GM18861 (cell line): ENCODE results near the gene SRPX2.

Source experiments
- ATAC-seq: cut with Tn5 transposase; IDR thresholded peaks from one replicate; pipeline ENCODE4 v1.9.1; 2021; ENCODE audit not compliant: unreplicated experiment

SRPX2 gene

DNA sequence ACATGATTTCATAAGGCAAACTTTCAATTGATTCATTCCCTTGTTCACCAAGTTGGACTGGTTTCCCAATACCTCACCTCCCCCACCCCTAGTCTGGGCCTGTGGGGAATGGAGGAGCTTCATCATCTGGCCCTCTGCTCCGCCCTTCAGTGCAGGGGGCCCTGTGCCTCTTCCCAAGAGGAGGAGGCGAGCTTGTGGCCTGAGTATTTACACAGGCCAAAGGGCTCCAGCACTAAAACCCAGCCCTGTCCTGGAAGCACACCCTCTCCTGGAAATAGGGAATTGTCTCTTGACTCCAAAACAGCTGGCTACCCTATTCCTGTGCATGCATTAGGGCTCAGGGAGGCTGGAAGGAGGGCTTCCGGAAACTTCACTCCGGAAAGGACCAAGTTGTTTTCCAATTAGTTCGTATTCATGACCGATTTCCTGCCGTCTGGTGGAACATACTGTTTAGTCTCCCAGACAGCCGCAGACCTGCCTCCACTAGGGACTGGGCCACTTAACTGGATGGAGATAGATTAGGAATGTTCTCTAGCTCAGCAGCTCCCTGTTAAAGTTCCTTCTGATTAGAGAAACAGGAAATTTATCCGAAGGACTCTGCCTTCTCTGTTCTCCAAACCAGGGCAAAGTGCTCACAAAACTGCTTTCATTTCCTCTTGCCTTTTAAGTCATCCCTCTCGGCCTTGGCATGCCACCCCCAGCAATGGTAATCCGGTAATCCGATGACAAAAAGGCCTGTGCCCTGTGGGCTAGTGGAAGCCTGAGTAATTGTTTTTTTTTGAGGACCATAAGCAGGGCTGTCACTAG lies 5.8 kb downstream of the SRPX2 start:
- no peak for ATAC-seq

DNA sequence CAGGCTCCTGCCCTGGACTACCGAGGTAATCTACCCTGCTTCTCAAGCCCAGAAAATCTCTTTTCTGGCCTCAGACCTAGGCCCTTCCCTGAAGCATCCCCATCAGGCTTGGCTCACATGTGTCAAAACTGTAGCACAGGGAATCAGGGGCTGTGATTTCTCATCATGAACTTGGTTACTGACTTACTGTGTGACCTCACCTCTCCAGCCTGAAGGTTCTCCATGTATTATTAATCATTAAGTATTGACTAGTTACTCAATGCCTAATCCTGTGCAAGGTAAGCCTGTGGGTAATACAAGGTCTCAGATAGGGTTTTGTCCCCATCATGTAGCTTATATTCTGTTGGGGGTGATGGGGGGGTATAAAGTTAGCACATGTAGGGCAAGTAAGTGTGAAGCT lies 6.8 kb downstream of the SRPX2 start:
- ATAC-seq = no peak

DNA sequence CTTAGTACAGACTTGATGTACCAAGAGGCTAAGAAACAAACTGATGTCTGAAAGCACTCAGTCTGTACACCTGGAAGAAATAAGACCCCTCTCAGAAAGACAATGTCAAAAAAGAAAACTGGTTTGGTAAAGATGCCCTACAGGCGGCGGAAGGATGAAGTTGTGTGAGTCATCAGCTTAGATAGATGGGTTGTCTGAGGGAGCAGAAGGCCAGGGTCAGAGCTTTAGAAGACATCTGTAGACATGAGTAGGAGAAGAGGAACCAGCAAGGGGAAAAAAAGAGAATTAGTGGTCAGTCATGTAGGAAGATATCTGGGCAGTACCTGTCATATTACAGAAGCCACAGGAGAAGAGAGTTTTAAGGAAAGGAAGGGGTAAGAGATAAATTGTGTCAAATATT lies 8.3 kb downstream of the SRPX2 start:
- no peak for ATAC-seq

DNA sequence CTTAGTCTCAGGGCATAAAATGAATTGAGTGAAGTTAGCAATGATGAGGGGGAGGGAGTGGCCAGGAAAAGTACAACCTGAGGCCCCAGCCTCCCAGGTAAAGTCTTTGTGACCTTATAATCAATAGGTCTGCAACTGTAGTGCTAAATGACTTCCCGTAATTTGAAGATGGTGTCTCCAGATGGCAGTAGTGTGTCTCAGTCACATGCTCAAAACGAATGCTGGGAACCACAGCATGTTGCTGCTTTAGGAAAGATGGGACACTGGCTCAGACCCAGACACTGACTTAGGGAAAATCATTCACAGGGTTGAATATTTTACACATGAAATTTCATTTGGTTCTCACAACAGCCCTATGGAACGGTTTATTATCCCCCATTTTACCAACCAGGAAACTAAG lies 10.3 kb downstream of the SRPX2 start:
- ATAC-seq = no peak

DNA sequence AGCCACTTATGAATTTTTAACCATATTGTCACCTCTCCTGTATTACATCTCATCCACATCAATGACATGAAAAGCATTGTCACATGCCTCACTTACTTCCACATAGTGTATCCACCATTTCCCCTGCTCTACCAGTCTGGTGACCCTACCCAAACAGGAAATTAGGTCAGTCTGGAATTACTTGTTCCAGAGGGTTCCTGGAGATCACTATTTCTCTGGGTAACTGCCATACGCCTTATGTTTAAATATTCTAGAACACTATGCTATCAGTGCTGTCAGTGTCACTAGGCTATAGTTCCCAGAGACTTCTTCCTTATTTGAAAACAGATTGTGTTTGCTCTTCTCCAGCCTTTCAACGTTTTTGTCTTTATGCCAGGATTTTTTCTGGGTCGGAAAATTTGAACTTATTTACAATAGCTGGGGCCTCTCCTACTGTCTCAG lies 15.0 kb downstream of the SRPX2 start:
- no peak for ATAC-seq

DNA sequence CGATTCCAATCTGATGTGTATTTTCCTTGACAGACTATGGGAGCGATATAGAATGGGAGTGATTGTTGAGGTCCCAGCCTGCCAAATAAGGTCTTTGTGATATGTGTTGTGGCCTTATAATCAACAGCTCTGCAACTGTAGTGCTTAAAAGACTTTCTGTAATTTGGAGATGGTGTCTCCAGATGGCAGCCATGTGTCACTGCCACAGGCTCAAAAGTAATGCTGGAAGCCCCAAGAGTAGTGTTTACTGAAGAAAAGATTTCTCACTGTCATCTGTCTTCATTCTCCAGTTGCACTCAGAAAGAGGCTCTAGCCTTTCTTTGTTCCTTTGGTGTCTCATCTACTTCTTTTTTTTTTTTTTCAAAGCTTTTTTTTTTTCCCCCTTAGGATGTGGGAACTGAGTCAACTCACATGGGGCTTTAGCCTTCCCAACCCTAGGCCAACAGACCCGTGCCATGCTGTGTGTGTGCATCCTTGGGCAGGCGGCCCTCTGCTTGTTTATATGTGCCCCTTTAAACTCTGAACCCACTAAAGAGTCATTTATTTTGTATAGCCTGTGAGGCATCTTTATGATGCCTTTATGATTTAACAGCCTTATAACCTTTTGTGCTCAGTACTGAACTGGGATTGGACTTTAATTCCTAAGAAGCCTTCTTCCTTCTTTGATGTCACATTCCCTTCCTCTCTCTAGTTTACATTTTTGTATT lies 15.6 kb downstream of the SRPX2 start:
- no peak for ATAC-seq

DNA sequence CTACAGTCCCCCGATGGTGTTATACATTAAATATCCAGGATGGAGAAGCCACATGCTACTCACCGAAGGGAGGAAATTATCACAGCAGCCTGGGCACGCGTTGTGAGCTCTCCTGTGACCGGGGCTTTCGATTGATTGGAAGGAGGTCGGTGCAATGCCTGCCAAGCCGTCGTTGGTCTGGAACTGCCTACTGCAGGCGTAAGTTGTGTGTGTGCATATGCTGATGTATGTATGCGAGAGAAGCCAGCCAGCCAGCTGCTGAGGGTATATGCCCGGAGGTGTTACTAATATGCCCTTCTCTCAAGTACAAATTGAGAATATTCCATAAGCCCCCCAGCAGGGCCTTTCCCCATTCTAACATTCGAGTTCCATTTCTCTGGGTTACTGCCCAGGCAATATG lies 18.2 kb downstream of the SRPX2 start:
- ATAC-seq = no peak

DNA sequence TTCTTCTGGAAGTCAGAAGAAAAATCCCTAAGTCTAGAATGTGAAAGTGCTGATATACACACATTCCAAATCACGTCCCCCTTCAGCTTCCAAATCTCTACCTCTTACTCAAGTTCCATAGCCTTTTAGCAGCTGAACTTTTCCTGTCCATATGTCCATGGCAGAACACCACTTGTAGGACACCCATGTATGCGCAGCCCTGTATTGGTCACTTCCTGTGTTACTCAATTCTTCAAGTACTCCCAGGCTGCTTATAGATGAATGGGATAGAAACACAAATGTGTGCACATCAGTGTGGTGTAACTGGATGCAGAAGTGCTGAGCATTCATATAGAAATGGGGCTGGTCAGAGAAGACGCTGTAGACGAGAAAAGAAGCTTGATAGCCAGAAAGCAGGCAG lies 18.8 kb downstream of the SRPX2 start:
- no peak for ATAC-seq

DNA sequence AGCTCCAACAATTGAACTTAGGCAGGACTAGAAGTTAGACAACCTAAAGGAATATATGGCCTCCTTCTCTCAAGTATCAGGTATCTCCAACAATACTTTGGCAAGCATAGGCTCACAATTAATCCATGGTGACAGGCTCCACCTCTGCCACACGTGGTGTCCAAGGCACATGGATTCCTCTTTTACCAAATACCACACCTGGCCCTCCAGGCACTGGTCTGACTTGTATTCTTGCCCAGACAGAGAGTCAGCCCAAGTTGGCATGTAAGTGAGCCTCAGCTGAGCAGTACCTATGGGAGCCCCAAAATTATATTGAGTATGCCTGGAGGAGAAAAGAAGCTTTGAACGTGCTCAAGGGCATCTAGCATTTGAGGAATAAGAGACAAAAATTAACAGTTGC lies 19.6 kb downstream of the SRPX2 start:
- ATAC-seq = no peak

DNA sequence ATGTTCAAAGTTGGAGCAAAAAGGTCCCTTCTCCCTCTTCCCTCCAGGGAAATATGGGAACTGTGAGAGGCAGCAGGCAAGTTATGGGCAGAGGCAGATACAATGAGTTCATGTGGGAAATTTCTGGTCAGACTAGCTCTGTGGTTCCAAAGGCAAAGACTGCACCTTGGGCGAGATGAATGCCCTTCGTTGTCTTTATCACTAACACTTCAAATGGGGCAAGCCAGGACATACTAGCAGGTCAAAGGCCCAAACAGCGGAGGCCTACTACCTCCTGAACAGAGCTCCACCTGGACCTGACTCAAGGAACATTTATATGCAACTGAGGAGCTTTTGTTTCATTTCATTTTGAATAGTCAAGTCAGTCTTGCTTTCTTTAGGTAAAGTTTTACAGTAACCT lies 29.0 kb downstream of the SRPX2 start:
- ATAC-seq = no peak

DNA sequence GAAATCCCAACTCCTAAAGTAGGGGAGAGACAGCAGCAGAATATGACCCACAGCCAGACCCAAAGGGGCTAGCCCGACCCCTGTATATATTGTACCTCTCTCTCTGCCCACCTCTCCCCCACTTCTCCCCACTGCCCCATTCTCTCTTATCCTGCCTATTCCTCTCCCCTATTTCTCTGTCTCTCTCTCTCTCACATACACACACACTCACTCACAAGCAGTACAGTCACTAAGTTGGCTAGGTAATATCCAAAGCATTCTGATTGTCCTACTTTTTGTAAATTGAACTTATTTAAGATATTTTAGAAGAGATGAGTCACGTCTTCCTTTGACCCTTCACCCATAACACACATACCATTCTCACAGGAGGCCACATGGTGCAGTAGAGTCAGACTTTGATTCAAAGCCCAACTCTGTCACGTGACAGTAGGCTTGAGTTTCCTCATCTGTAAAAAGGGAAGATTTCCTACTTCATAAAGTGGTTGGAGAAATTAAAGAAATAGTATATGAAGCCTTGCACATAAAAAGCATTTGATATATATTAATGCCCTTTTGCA lies 29.5 kb downstream of the SRPX2 start:
- no peak for ATAC-seq

DNA sequence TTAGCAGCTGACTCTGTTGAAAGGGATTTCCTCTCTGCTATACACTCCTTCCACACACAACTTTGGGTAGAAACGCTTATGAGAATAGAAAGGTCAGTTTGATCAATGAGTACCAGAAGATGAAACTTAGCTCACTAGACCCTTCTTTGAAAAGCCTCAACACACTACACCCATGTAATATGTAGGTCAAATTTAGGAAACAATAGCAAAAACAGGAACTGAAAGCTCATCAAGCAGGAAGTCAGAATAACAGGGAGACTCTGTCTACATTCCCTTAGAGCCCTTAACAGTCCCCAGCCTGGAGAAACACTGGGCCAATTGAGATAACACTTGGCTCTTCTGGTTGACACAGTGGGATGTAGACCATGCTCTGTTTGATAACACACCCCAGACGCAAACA lies 30.7 kb downstream of the SRPX2 start:
- ATAC-seq = peak; percentile 57

DNA sequence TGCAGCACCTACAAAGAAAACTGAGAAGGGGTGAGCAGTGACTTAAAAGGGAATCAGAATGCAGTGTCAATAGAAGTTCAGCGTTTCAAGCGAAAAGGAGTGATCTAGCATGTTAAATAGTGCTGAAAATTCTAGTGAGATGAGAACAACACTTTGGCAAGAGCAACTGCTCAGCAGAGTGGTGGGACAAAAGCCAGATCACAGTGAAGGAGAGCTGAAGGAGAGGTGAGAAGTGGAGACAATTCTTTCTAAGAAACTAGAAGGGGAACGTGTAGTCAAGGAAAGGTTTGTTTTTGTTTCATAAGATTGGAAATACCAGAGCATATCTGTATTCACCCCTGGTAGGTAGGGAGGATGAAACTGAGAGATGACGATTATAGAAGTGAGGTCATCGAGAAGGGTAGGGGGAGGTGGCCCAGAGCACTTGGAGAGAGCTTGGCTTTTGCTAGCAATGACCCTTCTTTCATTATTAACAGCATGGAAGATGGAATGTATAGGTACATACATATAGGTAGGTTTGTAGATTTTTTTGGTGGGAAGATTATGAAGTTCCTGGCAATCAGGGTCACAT lies 33.7 kb downstream of the SRPX2 start:
- ATAC-seq = no peak

DNA sequence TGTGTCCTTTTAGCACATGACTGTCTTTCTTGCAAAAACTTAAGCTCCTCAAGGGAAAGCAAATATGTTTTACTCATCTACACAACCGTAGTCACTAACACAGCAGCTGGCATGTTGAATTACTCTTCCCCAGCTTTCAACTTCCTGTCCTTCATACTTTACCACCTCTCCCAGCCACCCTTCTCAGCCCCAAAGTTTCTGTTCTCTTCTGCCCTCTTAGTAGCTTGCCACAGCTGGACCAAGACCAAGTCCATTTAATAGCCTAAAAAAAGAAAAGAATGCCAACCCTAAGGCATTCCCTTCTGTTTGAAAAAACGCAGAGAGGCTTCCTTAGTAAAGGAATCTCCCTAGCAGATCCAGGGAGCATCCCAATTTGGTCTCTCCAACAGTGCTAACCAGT lies 36.8 kb downstream of the SRPX2 start:
- no peak for ATAC-seq

DNA sequence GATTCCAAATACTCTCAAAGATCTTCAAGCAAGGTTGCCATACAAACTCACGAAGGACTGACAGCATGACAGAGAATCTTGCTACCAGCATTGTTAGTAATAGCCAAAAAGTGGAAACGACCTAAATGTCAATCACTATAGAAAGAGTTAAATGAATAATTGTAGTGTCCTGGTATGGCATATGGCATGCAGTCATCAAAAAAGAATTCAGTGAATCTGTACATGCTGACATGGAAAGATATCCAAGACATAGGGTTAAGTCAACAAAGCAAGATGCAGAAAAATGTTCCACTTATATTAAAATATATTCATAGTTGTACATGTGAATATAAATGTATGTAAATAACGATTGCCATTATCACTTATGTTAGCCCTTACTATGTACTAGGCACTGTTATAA lies 37.6 kb downstream of the SRPX2 start:
- ATAC-seq = no peak

DNA sequence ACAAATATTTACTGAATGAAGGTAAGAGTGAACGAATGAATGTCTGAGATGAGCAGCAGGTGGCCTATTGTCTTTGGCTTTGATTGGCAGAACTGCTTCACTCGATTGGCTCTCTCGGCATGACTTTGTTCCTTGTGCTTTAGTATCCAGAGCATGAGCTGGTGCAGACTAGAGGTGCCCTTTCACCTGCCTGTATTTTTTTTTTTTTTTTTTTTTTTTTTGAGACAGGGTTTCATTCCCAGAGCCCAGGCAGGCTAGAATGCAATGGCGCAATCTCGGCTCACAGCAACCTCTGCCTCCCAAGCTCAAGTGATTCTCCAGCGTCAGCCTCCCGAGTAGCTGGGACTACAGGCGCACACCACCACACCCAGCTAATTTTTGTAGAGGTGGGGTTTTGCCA lies 38.9 kb downstream of the SRPX2 start:
- ATAC-seq = no peak

DNA sequence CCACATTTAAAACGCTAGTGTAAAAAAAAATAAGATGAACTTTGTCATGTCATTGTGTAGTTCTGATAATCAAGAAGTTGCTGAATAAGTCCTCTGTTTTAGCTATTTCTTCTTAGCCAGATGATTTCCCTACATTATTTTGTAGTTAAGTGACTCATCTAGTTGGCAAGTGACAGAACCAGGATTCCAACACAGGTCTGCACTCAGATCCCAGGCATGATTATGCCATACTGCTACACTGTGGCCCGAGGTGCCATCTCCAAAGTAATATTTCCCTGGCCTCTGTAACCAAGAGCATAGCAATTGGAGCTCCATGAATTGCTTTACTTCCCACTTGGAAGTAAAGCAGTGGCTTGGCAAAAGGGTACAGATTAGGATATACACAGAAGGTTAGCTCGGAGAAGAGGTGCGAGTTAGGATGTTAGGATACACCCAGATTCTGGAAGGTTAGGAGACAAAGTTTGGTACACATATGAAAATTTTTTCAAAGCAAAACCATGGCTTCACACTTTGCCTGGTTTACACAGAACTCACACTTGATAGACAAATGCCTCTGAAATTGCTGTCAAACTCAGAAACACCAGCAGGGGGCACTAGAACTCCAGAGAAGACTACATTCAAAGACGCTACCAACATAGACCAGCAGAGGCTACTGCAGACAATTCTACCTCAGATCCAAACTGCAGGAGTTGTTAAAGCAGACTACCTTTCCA lies 41.4 kb downstream of the SRPX2 start:
- ATAC-seq = peak; percentile 83

DNA sequence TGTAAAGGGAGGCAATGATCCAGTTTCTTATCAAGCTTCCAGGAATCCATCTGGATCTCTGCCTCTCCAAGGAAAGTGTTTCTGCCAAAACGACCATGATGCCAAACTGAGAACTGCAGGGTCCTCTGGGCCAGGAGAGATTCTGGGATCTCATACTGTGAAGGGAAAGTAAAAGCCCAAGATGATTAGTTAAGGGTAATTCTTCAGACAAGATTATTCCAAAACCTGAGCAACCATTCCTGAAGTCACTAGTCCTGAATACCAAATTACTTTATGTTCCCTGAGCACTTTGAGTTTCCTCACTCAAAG lies 42.0 kb downstream of the SRPX2 start:
- no peak for ATAC-seq

DNA sequence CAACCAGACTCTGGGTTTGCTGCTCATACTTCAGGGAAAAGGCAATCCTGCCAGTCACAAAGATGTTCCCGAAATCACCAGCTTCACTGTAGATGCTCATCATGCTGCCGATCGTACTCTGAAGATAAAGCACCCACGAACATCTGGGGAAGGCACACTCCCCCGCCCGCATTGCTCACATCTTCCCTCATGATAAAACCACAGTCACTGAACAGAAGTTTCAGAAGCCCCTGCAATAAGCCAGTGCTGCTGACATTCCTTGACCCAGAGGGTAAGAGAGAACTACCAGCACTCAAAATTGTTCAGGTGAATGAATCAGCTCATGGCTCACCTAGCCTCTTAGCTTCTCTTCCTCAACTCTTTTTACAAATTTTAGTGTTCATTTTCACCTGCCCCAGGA lies 43.1 kb downstream of the SRPX2 start:
- no peak for ATAC-seq

DNA sequence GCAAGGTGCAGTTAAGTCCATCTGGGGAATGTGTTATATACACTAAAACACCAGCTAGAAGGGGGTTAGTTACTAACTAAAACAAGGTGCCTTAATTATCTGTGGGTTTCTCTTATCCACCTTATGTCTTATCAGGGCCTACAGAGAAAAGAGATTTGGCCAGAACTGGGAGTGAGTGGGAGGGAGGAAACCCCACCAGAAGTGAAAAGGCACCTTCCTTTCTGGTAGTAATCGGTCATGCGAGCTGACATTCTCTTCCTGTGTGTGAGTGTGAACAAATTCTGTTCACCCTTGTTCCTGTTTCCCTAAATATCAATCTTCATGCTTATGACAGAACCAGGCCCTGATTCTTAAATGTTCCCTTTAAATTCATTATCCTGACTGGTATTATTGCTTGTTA lies 43.5 kb downstream of the SRPX2 start:
- ATAC-seq = no peak

DNA sequence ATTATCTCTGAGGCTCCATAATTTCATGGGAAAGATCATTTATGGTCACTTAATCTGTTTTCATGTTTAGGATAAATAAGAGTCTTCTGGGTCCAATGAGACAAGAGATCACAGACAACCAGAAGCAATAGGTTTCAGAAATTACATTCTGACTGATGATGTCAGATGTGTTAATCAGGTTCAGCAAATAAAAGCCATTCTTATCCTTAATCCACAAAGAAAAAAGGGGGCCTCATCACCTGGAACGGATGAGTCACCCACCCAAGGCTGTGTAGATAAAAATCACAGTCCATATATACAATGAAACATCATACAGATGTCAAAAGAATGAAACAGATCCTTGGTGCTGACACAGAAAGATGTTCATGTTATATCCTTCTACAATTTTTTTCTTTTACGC lies 51.3 kb downstream of the SRPX2 start:
- ATAC-seq = no peak

DNA sequence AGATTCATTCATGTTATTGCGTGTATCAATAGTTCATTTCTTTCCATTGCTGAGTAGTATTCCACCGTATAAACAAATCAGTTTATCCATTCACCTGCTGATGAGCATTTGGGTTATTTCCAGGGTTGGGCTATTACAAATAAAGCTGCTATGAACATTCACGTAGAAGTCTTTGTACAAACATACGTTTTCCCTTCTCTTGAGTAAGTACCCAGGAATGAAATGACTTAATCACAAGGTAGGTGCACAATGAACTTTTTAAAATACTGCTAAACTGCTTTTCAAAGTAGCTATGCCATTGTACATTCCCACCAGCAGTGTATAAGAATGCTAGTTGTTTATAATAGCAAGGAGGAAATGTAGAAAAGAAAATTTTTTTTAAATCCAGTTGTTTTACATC lies 52.0 kb downstream of the SRPX2 start:
- ATAC-seq = no peak
